A549 (cell line): ENCODE results near the gene ROR1. TPM values are rescaled to one million over a fixed set of nuclear protein-coding genes. Genes with fewer than 3 reads are reported as not detected.
A peak's percentile ranks its signal among the peaks of the same experiment; 100 is the strongest.
"Not testable (repeated sequence)": the region's sequence is repeated elsewhere in the genome, so short reads cannot be mapped to it uniquely, and the experiment has no call there.

Experiments
- ATAC-seq, 2 experiments: fragments of 200-7000 bp in 1 of 2; fragments of >200 bp in 1 of 2; cut with Nextera tagmentation in 1 of 2; cut with Tn5 transposase in 1 of 2; 3 replicates each; pipeline versions ENCODE4 v1.8.0 to v1.9.1; 2018 to 2020; ENCODE audit warnings: mild to moderate bottlenecking in 1 of 2, moderate library complexity in 1 of 2
- CTCF ChIA-PET: fragments of 300-600 bp; sonication (Branson Sonifier 250); formaldehyde crosslinking; extraction: SDS; loops from one replicate; lab custom pipeline; 2021; ENCODE audit warnings: antibody characterized with exemption, inconsistent platforms; lab: Yijun Ruan, JAX
- POLR2A ChIA-PET: fragments of 350-600 bp; formaldehyde crosslinking; extraction: SDS; loops from one replicate; lab custom pipeline; 2021; ENCODE audit warnings: antibody characterized with exemption, inconsistent platforms; lab: Yijun Ruan, JAX
- DNase-seq, 2 experiments: peaks; one replicate each; pipeline versions ENCODE4 v3.0.0 to v3.0.0-alpha.2; 2011 to 2016; ENCODE audit warnings: low read depth in 1 of 2, low spot score in 1 of 2
- FAIRE-seq: peaks from 2 replicates; lab custom pipeline; 2011; peaks lifted over from hg19 to GRCh38; lab: Jason Lieb, UNC
- H3K27ac ChIP-seq, 2 experiments: fragments of >200 bp; sonication (Bioruptor Twin); formaldehyde crosslinking; 3 replicates each; pipeline ENCODE4 v1.5.1; 2016 to 2017
- H3K4me1 ChIP-seq: fragments of >200 bp; sonication (Bioruptor Twin); formaldehyde crosslinking; 3 replicates; pipeline ENCODE4 v1.6.1; 2016
- H3K4me2 ChIP-seq: fragments of >200 bp; sonication (Bioruptor Twin); formaldehyde crosslinking; 3 replicates; pipeline ENCODE4 v1.6.1; 2016
- H3K4me3 ChIP-seq: fragments of >200 bp; sonication (Bioruptor Twin); formaldehyde crosslinking; 3 replicates; pipeline ENCODE4 v1.5.1; 2016
- H3K9me3 ChIP-seq: fragments of >200 bp; sonication (Bioruptor Twin); formaldehyde crosslinking; 3 replicates; pipeline ENCODE4 v1.6.1; 2016
- CHD2 ChIP-seq: fragments of 150-350 bp; IDR thresholded peaks from 2 replicates; pipeline ENCODE4 v1.6.1; 2014; ENCODE audit warnings: low read length; ENCODE audit not compliant: partially characterized antibody
- CHD4 ChIP-seq: fragments of 200-600 bp; sonication (generic); IDR thresholded peaks from 2 replicates; pipeline ENCODE4 v1.6.1; 2016; ENCODE audit warnings: antibody characterized with exemption, mild to moderate bottlenecking, borderline replicate concordance
- ELK1 ChIP-seq: fragments of 150-350 bp; IDR thresholded peaks from 2 replicates; pipeline ENCODE4 v1.6.1; 2014; ENCODE audit warnings: low read depth, mild to moderate bottlenecking, low read length
- EP300 ChIP-seq, 2 experiments: fragments of >200 bp; sonication (Bioruptor Twin); formaldehyde crosslinking; IDR thresholded peaks; 2 replicates in 1 of 2; 3 replicates in 1 of 2; pipeline ENCODE4 v1.6.1; 2016 to 2017
- FOSL2 ChIP-seq, 2 experiments: fragments of 450-650 bp in 1 of 2; fragments of >200 bp in 1 of 2; sonication (Bioruptor Twin) in 1 of 2; formaldehyde crosslinking; IDR thresholded peaks; 2 replicates each; pipeline versions ENCODE4 v1.5.0 to v1.6.1; 2016 to 2020; ENCODE audit warnings: mild to moderate bottlenecking in 1 of 2, moderate library complexity in 1 of 2
- GATA3 ChIP-seq: IDR thresholded peaks from 2 replicates; pipeline ENCODE4 v1.6.1; 2012; ENCODE audit warnings: borderline replicate concordance
- HES2 ChIP-seq: fragments of >200 bp; sonication (Bioruptor Twin); formaldehyde crosslinking; IDR thresholded peaks from 2 replicates; pipeline ENCODE4 v1.6.1; 2016
- HMGXB4 ChIP-seq: fragments of 250-450 bp; sonication (Bioruptor Pico); IDR thresholded peaks from 2 replicates; pipeline ENCODE4 v1.5.0; 2021; ENCODE audit warnings: mild to moderate bottlenecking, moderate library complexity, borderline replicate concordance
- HOXB13 ChIP-seq: fragments of 250-450 bp; sonication (Bioruptor Pico); IDR thresholded peaks from 2 replicates; pipeline ENCODE4 v1.5.0; 2020; ENCODE audit warnings: low read depth, mild to moderate bottlenecking, moderate library complexity
- HOXB5 ChIP-seq: fragments of 250-450 bp; sonication (Bioruptor Pico); IDR thresholded peaks from 2 replicates; pipeline ENCODE4 v1.5.0; 2020; ENCODE audit warnings: mild to moderate bottlenecking, moderate library complexity
- JUN ChIP-seq, 2 experiments: fragments of >200 bp; sonication (Bioruptor Twin); formaldehyde crosslinking; IDR thresholded peaks; 2 replicates in 1 of 2; 3 replicates in 1 of 2; pipeline ENCODE4 v1.6.1; 2016 to 2017
- JUNB ChIP-seq: fragments of >200 bp; sonication (Bioruptor Twin); formaldehyde crosslinking; IDR thresholded peaks from 2 replicates; pipeline ENCODE4 v1.6.1; 2016
- KDM1A ChIP-seq: fragments of 200-600 bp; sonication (generic); IDR thresholded peaks from 2 replicates; pipeline ENCODE4 v1.6.1; 2016; ENCODE audit warnings: low read depth, mild to moderate bottlenecking
- KDM5A ChIP-seq: fragments of 200-600 bp; sonication (generic); IDR thresholded peaks from 2 replicates; pipeline ENCODE4 v1.6.1; 2016; ENCODE audit warnings: antibody characterized with exemption, mild to moderate bottlenecking
- MAFK ChIP-seq: fragments of 450-650 bp; IDR thresholded peaks from 2 replicates; pipeline ENCODE4 v1.6.1; 2014; ENCODE audit not compliant: partially characterized antibody
- NPAS2 ChIP-seq: fragments of 250-450 bp; sonication (Bioruptor Pico); IDR thresholded peaks from 2 replicates; pipeline ENCODE4 v1.8.0; 2022; ENCODE audit warnings: mild to moderate bottlenecking, moderate library complexity, borderline replicate concordance
- RAD21 ChIP-seq, 2 experiments: fragments of >200 bp in 1 of 2; sonication (Bioruptor Twin) in 1 of 2; formaldehyde crosslinking in 1 of 2; IDR thresholded peaks in 1 of 2; conservative IDR thresholded peaks in 1 of 2; 2 replicates in 1 of 2; 3 replicates in 1 of 2; pipeline ENCODE4 v1.6.1; 2012 to 2018; ENCODE audit warnings: inconsistent platforms in 1 of 2
- RNF2 ChIP-seq: fragments of 200-600 bp; sonication (generic); IDR thresholded peaks from 2 replicates; pipeline ENCODE4 v1.6.1; 2016; ENCODE audit warnings: low read depth, mild to moderate bottlenecking, antibody characterized with exemption, moderate library complexity, borderline replicate concordance
- SMC3 ChIP-seq: fragments of >200 bp; sonication (Bioruptor Twin); formaldehyde crosslinking; IDR thresholded peaks from 3 replicates; pipeline ENCODE4 v1.6.1; 2018; ENCODE audit warnings: inconsistent platforms
- ZFP36 ChIP-seq: fragments of 450-650 bp; IDR thresholded peaks from 2 replicates; pipeline ENCODE4 v1.6.1; 2014; ENCODE audit warnings: borderline replicate concordance; ENCODE audit not compliant: partially characterized antibody
- WGBS: methylation state at CpG from one replicate; pipeline ENCODE4 v1.1.6; 2017; ENCODE audit errors: missing lambda C conversion rate; 5-methylcytosine and 5-hydroxymethylcytosine counted together
- polyA plus RNA-seq, 4 experiments: library from polyadenylated mRNA; depleted of rRNA in 3 of 4; stranded (reverse); fragments of >200 nt; fragmentation: RNase III in 1 of 4; extraction: RNeasy Plus Mini Kit Qiagen cat#74134 plus additional on column Dnase treatment in 1 of 4; gene quantifications; 2 replicates in 3 of 4; 3 replicates in 1 of 4; pipeline ENCODE4 v1.2.3, GENCODE V29; 2011 to 2017

Gene ROR1
- polyA plus RNA-seq, 2 of the 4 experiments (the other 2 are of a cell fraction): 6.5 to 19.0 TPM

GRCh38 chr1:64220241-64220640 lies 446.4 kb downstream of the ROR1 start:
- FAIRE-seq: no peak

GRCh38 chr1:64223329-64224151 lies 449.7 kb downstream of the ROR1 start:
- peak in 1 of 2 experiments; percentile 4 for DNase-seq
- peak overlapping the region in 1 of 2 experiments; percentile 10; a peak in 1 of 6 replicates for H3K27ac ChIP-seq
- TF ChIP-seq NPAS2 (CRISPR knock-in tag): no peak
- TF ChIP-seq FOSL2 (IDR thresholded peaks at IDR 0.05): no peak
- TF ChIP-seq FOSL2 (CRISPR knock-in tag; IDR thresholded peaks at IDR 0.05): 0 out of 2 replicates have a peak, but pooled peaks have one; percentile 6
- TF ChIP-seq, all 56 proteins: peak for 1

More at GRCh38 chr1:64220241-64220640, 446.4 kb downstream of the ROR1 start:
- Histone ChIP-seq H3K27ac (no peak overlapping the region), H3K4me2 (no peak overlapping the region), H3K4me1 (no peaks in the 10 kb centered on the region), H3K9me3 (no peaks in the 10 kb centered on the region), H3K4me3 (no peak overlapping the region)
- ChIA-PET POLR2A (no interaction called here), CTCF (no interaction called here)
- WGBS: 63% methylated on average over 5 of the region's 5 CpGs
- TF ChIP-seq KDM1A (no peak), RNF2 (no peak), KDM5A (no peak), HOXB5 (CRISPR knock-in tag) (no peak), HES2 (no peak), JUNB (no peak), NPAS2 (CRISPR knock-in tag) (no peak), HOXB13 (CRISPR knock-in tag) (no peak), ELK1 (no peak), GATA3 (no peak), CHD4 (no peak), MAFK (no peak), CHD2 (no peak), HMGXB4 (CRISPR knock-in tag) (no peak), SMC3 (no peak), ZFP36 (no peak), JUN (IDR thresholded peaks at IDR 0.05) (no peak), RAD21 (conservative IDR thresholded peaks at IDR 0.05 in 1 of 2, IDR thresholded peaks at IDR 0.05 in 1 of 2) (no peak), EP300 (IDR thresholded peaks at IDR 0.05) (no peak)
- DNase-seq: no peak
- ATAC-seq: no peak

GRCh38 chr1:64224236-64224635 lies 450.4 kb downstream of the ROR1 start:
- H3K27ac ChIP-seq, H3K4me1 ChIP-seq, ATAC-seq, FAIRE-seq, DNase-seq, POLR2A ChIA-PET, CTCF ChIA-PET, H3K9me3 ChIP-seq, H3K4me2 ChIP-seq, H3K4me3 ChIP-seq: not testable (repeated sequence)
- 88% methylated on average over 7 of the region's 7 CpGs for WGBS

More at GRCh38 chr1:64223329-64224151, 449.7 kb downstream of the ROR1 start:
- Histone ChIP-seq H3K4me1 (no peaks in the 10 kb centered on the region), H3K4me2 (no peak overlapping the region), H3K9me3 (no peaks in the 10 kb centered on the region), H3K4me3 (no peak overlapping the region)
- POLR2A ChIA-PET: no interaction called here
- ATAC-seq (no peak), FAIRE-seq (no peak)
- CTCF ChIA-PET: no interaction called here
- WGBS: 63% methylated on average over 7 of the region's 7 CpGs
